ENCODE results near the gene EGLN2. TPM values are rescaled to one million over a fixed set of nuclear protein-coding genes. Genes with fewer than 3 reads are reported as not detected.
"Not testable (repeated sequence)": the region's sequence is repeated elsewhere in the genome, so short reads cannot be mapped to it uniquely, and the experiment has no call there.

The EGLN2 gene
- total and polyA plus RNA-seq, 9 of the 15 experiments (the other 6 are each of a cell fraction or from before 2014, with no cell fraction given) = 9.6 to 114 (median 71.0) TPM

DNA sequence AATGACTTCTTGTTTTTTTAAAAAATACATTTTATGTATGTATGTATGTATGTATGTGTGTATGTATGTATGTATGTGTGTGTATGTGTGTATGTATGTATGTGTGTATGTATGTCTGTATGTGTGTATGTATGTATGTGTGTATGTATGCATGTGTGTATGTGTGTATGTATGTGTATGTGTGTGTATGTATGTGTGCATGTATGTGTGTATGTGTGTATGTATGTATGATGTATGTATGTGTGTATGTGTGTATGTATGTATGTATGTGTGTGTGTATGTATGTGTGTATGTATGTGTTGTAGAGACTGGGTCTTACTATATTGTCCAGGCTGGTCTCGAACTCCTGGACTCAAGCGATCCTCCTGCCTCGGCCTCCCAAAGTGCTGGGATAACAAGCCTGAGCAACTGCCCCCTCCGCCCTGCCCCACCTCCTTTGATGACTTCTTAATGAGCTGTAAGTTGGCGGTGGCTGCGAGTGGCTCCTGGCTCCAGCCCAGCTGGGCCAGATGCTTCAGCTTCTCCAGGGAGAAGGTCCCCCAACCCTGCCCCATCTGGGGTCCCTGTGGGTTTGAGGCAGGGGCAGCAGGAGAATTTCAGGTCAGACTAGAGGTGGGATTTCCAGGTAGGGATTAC is 26.6 kb downstream of the EGLN2 start (continued):
- peak; percentile 83 to 85; a peak in 2 of 4 replicates for TF ChIP-seq MLLT1 (IDR thresholded peaks at IDR 0.05)

DNA sequence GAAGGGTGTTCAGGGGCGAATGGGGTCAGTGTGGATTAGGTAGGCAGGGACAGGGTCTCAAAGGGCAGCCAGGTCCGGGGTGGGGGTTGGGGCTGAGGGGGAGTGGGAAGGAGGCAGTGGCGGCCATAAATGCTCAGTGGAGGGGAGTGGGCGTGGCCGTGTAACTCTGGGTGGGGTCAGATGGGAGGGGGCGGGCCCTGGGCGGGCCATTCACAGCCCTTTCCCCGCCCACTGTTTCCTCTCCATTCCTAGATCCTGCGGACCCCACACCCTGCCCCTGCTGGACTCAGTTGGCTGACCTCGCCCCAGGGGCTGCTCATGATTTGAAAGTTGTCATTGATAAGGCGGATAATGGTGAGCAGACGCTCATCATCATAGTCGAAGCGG is 27.3 kb downstream of the EGLN2 start:
- H3K36me3 ChIP-seq (ENCODE audit: control insufficient read depth, insufficient read depth, low read length); H3K27me3 ChIP-seq (ENCODE audit: control insufficient read depth in 2 of 2, insufficient read depth in 2 of 2, low read length in 2 of 2); H3K9me1 ChIP-seq (ENCODE audit: control insufficient read depth, insufficient read depth, low read length); H3K79me2 ChIP-seq (ENCODE audit: control insufficient read depth, insufficient read depth, low read length); CTCF ChIA-PET (ENCODE audit: low intra/inter-chr PET ratio); in situ Hi-C loops (cut with MboI); H3K9me3 ChIP-seq (replicated peaks; ENCODE audit: control insufficient read depth, insufficient read depth, low read depth, low read length); DNase-seq (ENCODE audit: extremely low read depth in 1 of 4, low spot score in 3 of 4); H4K20me1 ChIP-seq (replicated peaks; ENCODE audit: control insufficient read depth, insufficient read depth, low read length); intact Hi-C loops (cut with micrococcal nuclease); POLR2A ChIA-PET; BruUV-seq (replicated peaks): not testable (repeated sequence)
- H3K4me3 ChIP-seq = peak overlapping the region; percentile 25; the same call in 1 of the 2 replicates
- peak overlapping the region; percentile 73 for H3K4me2 ChIP-seq (ENCODE audit: insufficient read depth, low read length)
- FAIRE-seq (peak; percentile 91), ATAC-seq (peak; percentile 90)
- peaks cover 37 to 49% of the 10 kb centered on the region in 2 experiments for H3K4me1 ChIP-seq (replicated peaks in 1 of 2; ENCODE audit: control insufficient read depth in 2 of 2, insufficient read depth in 2 of 2, low read length in 2 of 2)
- H3K9ac ChIP-seq (ENCODE audit: insufficient read depth in 1 of 2, low read depth in 2 of 2, low read length in 2 of 2) = peak overlapping the region in 1 of 2 experiments; percentile 73; a peak in 2 of 4 replicates
- peak overlapping the region; percentile 50; the same call in 2 of the 3 replicates for H3K27ac ChIP-seq (ENCODE audit: extremely low read depth, low read depth, low read length)
- peak overlapping the region; percentile 82 for H2AFZ ChIP-seq (ENCODE audit: low read depth, low read length)
- 0% methylated on average over 3 of the region's 14 CpGs for WGBS (ENCODE audit: insufficient coverage, low coverage, missing lambda C conversion rate)

Measured in K562 (cell line).